Measurements from ENCODE around the gene SALL4.
"Not testable (repeated sequence)": the region's sequence is repeated elsewhere in the genome, so short reads cannot be mapped to it uniquely, and the experiment has no call there.

SALL4 gene

DNA sequence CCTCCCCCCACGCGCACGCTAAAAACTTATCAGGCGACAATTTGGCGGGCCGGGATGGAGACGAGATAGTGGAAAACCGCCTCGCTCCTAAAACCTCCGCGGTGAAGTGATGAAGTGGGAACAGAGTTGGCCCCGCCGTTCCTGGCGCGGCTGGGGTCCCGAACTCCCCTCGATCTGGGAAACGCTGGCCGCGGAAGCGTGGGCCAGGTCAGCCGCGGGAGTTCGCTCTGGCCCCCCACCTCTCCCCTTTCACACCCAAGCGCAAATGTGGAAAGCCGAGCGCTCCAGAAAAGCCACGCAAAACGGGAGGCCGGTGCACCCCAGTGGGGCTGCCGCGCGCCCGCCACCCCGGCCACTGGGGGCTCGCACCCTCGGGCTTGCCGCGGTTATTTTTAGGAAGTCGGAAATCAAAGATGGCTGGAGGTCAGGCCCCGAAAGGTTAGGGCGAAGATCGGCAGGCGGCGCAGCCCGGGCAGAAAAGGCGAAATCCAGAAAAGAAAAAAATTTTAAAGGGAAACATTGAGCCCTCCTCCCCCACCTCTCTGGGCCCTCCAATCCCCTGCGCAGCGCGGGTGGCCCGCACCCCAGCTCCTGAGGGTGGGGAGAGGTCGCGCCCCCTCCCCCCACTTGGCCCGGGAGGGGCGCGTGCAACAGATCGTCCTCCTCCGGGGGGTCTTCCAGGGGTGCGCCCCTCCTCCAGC lies 1.0 kb downstream of the SALL4 start:
- FAIRE-seq: no peak

DNA sequence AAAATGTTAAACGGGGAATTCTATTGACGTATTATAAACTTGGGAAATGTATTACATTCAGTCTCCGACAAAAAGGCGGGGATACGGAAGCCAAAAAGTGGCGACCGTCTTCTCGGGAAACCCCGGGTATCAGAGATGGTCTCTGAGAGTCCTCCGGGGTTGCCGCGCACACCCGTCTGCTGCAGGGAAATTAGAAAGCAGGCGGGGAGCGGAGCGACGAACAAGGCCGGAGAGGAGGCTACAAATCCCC lies 1.5 kb downstream of the SALL4 start:
- no peak for FAIRE-seq

GRCh38 chr20:51800060-51800871 lies 2.1 kb downstream of the SALL4 start:
- no peak for FAIRE-seq

GRCh38 chr20:51799401-51799860 lies 2.9 kb downstream of the SALL4 start:
- no peak for FAIRE-seq

- no peak for FAIRE-seq
These were observed 4.8 kb downstream of the SALL4 start for GRCh38 chr20:51797357-51798025.

DNA sequence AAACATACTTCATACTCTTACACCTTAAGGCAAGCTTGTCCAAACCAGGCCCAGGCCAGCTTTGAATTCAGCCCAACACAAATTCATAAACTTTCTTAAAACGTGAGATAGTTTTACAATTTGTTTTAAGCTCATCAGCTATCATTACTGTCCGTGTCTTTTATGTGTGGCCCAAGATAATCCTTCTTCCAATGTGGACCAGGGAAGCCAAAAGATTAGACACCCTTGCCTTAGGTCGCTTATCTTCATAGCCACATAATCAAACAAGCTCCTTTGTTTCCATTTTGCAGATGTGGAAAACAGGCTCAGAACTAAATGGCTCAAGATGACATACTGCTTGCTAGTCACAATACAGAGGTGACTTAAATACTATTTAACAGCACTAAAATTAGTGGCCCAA lies 6.0 kb downstream of the SALL4 start:
- FAIRE-seq: no peak

- no peak for FAIRE-seq
These were observed 9.4 kb downstream of the SALL4 start for GRCh38 chr20:51792960-51793359.

DNA sequence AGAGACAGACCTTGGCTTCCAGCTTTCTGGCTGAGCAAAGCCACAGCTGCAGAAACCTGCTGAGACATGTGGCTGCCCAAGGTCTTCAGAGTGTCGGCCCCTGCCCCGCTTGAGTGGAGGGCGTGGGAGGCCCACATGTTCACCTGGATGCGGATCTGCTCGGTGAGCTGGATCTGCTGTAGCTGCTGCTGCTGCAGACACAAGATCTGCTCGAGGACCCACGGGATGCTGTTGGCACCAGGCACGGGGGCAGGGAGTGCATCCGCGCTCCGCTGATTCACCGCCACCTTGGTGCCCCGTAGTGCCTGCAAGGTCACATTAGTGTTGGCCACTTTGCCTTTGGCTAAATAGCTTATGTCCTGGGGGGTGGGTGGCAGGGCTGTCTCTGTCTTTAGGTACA lies 10.7 kb downstream of the SALL4 start:
- FAIRE-seq: no peak

DNA sequence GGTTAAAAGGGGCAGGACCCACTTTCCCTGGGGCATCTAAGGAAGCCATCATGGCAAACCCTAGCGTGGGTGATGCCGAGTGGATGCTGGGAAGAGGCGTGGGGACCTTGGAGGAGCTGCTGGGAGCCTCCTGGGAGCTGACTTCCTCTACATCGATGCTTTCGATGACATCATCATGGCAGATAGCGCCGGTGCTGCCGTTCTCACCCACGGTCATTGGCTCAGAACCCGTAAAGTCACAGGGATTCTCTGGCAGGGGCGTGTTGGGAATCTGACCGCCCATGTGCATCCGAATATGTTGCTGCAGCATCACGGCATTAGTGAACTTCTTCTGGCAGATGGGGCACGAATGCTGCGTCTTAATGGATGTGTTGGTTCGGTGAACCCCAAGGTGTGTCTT lies 12.1 kb downstream of the SALL4 start:
- FAIRE-seq: no peak

DNA sequence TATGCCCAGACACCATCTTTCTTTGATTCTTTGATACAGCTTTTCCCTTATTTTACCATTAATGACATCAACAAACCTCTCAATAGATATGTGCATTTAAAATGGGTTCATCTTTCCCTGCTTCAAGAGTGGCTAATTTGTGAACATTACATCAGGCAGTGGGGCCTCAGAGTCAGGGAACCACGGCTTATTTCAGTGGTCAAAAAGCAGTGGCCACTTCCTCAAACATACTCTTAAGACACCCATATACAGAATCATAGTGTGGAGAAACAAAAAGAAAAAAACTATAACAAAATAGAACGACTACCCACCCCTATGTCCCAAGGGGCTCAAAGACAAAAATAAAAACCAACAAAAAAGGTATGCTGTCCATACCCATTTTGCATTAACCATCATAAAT lies 12.9 kb downstream of the SALL4 start:
- no peak for FAIRE-seq

- no peak for FAIRE-seq
These were observed 13.5 kb downstream of the SALL4 start for GRCh38 chr20:51788822-51789221.

DNA sequence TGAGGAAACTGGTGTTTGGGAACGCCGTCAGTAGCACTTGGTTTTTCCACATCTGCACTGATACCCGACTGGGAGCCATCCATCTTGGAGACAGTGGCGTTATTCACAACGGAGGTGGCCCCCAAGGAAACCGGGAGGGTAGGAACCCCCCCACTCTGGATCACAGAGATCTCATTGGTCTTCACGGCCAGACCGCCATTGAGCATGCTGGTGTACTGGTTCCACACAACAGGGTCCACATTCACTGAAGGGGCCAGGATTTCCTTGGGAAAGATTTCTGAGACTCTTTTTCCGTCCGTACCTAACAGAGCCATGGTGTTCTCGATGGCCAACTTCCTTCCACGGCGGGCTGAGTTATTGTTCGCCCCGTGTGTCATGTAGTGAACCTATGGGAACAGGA lies 18.0 kb downstream of the SALL4 start:
- no peak for FAIRE-seq

- not testable (repeated sequence) for FAIRE-seq
These were observed 24.0 kb downstream of the SALL4 start for GRCh38 chr20:51778229-51778759.

- FAIRE-seq: no peak
These were observed 27.1 kb downstream of the SALL4 start for GRCh38 chr20:51775241-51775640.

DNA sequence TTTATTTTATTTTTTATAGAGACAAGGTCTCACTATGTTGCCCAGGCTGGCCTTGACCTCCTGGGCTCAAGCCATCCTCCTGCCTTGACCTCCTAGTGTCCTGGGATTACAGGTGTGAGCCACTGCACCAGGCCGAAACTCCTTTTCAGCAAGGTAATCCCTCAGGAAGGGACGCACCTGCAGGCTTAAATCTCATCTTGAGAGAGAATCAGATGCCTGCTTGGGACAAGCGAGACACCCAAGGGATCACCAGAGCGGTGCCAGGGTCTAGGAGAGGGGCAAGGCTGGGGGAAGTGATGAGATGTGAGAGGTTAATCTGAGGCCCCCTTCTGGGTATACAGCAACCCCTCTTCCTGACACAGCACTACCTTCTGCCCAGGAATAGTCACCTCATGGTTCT lies 30.1 kb downstream of the SALL4 start:
- FAIRE-seq: no peak

DNA sequence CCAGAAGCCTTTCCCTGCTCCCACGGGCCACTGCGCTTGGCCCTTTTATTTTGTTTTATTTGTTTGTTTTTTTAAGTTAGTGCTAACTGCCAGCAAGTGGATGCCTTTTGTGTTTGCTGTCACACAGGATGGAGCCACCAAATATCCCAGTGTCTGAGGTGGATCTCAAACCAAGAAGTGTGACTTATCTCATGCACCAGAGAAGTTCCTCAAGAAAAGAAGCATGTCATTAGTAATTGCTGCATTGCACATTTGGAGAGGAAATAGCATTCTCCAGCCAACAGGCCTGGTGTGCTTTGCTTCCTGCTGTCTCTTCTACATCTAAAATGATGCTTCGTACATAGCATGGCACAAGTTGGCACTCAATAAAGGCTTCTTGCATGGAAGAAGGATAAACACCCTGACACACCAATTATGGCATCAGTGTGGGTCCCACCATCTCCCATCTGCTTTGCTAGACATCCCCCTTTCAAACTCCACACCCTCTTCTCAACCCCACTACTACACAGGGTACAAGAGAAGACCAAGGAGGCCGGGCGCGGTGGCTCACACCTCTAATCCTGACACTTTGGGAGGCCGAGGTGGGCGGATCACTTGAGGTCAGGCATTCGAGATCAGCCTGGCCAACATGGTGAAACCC lies 32.2 kb downstream of the SALL4 start:
- no peak for FAIRE-seq

- no peak for FAIRE-seq
These were observed 33.4 kb downstream of the SALL4 start for GRCh38 chr20:51768759-51769517.

DNA sequence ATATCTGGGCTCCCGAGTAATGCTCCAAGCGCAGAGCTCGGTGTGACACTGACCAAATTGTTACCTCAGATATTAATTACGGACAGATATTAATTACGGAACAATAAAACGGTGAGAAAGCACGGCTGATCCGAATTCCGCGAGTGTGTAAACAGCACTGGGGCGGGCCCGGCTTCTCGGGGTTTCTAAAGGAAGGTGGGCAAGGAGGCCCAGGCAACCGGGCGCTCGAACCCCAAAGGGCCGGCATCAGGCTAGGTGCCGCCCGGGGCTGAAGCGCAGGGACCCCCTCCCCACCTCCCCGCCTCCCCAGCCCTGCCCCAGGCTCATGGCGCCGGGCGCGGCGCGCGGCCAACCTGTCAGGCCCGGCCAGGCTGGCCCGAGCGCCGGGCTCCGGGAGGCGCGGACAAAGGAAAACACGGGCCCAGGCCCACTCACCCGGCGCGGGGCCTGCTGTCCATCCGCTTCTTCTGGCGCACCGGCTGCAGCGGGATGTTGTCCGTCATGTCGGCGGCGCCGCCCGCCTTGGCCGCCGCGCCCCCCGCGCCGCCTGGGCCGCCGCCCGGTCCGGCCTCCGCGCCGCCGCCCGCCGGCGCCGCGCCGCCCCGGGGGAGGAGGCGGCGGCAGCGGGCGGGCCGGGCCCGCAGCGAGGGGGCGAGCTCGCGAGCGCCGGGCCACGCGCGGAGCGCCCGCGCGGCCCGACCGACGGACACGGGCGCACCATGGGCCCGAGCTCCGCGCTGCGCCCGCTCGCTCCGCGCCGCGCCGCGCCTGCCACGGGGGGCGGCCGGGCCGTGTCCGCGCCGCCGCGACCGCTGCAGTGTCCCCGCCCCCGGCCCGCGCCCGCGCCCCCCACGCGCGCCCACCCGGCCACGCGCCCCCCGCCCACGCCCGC lies 34.2 kb downstream of the SALL4 start, which contains the start of gene ATP9A:
Gene ATP9A (minus strand): TSS at position 524 of the 892 bp plus-strand sequence. CDS start 21 bp downstream, at position 503.
- no peak for FAIRE-seq

DNA sequence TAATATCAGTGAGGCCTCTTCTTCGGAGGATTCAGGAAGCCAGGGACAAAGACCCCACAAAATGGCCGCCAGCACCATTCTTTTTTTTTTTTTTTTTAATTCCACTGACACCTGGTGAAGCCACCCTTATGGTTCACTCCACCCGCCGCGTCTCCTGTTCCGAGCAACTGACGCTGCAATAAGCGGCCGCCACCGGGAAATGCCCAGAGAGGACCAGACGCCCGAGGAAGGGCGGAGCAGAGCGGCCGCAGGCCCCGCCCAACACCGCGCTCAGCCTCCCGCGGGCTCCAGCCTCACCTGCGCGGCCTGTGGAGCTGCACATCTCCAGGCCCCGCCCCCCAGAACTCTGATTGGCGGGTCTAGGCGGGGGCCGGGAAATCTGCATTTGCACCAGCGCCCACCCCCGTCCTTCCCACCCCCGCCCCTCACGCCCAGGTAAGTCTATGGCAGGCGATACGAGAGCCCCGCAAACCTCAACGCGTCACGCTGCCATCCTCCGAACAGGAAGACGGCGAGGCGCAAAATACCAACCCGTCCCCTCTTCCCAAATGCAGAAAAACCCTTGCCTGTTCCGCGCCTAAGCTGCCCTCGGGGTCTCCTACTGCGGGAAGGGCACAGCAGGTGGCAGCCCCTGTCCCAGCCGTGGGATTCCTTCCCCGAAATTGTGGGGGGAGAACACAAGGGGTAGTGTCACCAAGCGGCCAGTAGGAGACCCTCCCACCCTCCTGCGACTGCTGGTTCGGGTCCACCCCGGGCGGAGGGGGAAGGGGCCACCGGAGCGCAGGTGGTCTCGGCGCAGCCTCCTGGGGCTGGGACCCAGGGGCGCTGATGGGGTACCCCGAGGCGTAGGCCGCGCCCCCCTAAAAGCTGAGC lies 35.1 kb downstream of the SALL4 start:
- FAIRE-seq: no peak

DNA sequence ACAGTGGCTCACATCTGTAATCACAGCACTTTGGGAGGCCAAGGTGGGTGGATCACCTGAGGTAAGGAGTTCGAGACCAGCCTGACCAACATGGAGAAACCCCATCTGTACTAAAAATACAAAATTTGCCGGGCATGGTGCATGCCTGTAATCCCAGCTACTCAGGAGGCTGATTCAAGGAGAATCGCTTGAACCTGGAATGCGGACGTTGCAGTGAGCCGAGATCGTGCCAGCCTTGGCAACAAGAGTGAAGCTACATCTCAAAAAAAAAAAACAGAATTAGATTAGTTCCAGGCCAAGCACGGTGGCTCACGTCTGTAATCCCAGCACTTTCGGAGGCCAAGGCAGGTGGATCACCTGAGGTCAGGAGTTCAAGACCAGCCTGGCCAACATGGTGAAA lies 36.9 kb downstream of the SALL4 start:
- FAIRE-seq: not testable (repeated sequence)
